HFFc6 (cell line): ENCODE results near the gene NSF. TPM values are rescaled to one million over a fixed set of nuclear protein-coding genes. Genes with fewer than 3 reads are reported as not detected.
A peak's percentile ranks its signal among the peaks of the same experiment; 100 is the strongest.
"Not testable (repeated sequence)": the region's sequence is repeated elsewhere in the genome, so short reads cannot be mapped to it uniquely, and the experiment has no call there.

ENCODE experiments used
- DNase-seq: peaks from one replicate; pipeline ENCODE4 v3.0.0-alpha.2; 2018
- H3K27ac Mint-ChIP-seq: 2 replicates; pipeline ENCODE4 v1.8.0; 2020; ENCODE audit warnings: mild to moderate bottlenecking, mixed read lengths
- H3K27me3 Mint-ChIP-seq: 2 replicates; pipeline ENCODE4 v1.8.0; 2021; ENCODE audit warnings: mild to moderate bottlenecking, moderate library complexity, mixed read lengths; ENCODE audit not compliant: insufficient read depth
- H3K36me3 Mint-ChIP-seq: 2 replicates; pipeline ENCODE4 v1.8.0; 2021; ENCODE audit warnings: low read depth, mixed read lengths
- H3K4me1 Mint-ChIP-seq: 2 replicates; pipeline ENCODE4 v1.8.0; 2020; ENCODE audit warnings: low read depth, mixed read lengths
- H3K4me3 Mint-ChIP-seq: 2 replicates; pipeline ENCODE4 v1.8.0; 2020; ENCODE audit warnings: mild to moderate bottlenecking, moderate library complexity, mixed read lengths
- H3K9me3 Mint-ChIP-seq: 2 replicates; pipeline ENCODE4 v1.8.0; 2020; ENCODE audit warnings: mild to moderate bottlenecking, mixed read lengths
- long read RNA-seq: library from polyadenylated mRNA; unstranded; transcript quantifications from one replicate; pipeline ENCODE4 v2.0.0, GENCODE V29; 2019
- total RNA-seq, 6 experiments: library from RNA; stranded (reverse); fragmentation: NEBNext Ultra II Directional; extraction: Animal tissue kit (Norgen Biotek cat#: 25700); gene quantifications; 2 replicates in 1 of 6; 3 replicates in 5 of 6; pipeline ENCODE4 v1.2.3, GENCODE V29; 2021

Gene NSF
- total RNA-seq: 100 to 1,000 TPM in 5 of 6 experiments, 10 to 100 TPM in 1; 87.7 to 118 (median 113) TPM
- long read RNA-seq, transcript NSF-206 (20 exons, 2,667 nt): minor isoform, 8 of 74 reads
- long read RNA-seq, transcript NSF-201 (21 exons, 3,983 nt): major isoform, 38 of 74 reads
- long read RNA-seq, partial matches to known transcripts: 22 of 74 reads
- long read RNA-seq, other reads (novel, unspliced or antisense): 6 of 74 reads

DNA sequence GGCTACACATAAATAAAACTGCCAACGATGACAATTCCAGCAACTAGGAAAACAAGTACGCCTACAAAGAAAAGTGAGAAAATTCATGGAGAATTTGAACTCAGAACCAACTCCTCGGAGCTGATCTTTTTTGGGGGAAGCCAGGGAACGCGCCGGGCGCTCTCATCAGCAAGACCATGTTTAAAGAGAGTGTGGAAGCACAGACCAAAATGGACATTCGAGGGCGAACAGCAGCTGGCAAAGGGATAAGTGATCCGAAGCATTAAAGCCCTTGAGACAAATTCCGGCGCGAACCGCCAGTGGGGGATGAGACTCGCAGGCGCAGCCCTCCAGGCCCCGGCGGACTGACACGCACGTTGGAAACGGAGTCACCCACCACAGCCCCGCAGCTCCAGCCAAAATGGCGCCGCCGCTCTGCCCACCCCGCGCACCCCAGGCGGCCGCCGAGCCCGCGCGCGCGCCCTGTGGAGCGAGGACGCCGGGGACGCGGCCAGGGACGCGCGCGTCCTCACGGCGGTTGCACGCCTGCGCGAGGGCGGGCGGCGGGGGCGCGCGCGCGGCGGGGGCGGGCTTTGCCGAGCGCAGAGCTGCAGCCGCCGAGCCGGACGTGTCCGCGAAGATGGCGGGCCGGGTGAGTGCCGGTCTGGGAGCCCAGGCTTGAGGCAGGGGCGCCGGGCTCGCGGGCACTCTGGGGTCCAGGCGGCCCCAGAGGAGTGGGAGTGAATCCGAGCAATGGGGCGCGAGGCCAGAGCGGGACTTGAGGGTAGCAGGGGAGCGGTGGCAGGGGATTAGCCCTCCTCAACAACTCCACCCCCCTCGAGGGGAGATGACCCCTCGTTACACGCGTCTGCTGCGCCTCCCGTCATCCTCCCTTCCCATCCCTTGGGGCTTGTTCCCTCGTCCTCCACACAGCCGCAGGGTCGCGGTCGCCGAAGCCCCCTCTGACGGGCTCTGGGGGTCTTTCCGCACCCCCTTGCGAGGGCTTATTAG is at the start of gene NSF:
NSF (plus strand) TSS at position 513 of the 990 bp plus-strand sequence; CDS start at position 620, 107 bp downstream.
- H3K36me3 Mint-ChIP-seq, H3K4me1 Mint-ChIP-seq, H3K9me3 Mint-ChIP-seq, H3K4me3 Mint-ChIP-seq, DNase-seq, H3K27me3 Mint-ChIP-seq, H3K27ac Mint-ChIP-seq: not testable (repeated sequence)

DNA sequence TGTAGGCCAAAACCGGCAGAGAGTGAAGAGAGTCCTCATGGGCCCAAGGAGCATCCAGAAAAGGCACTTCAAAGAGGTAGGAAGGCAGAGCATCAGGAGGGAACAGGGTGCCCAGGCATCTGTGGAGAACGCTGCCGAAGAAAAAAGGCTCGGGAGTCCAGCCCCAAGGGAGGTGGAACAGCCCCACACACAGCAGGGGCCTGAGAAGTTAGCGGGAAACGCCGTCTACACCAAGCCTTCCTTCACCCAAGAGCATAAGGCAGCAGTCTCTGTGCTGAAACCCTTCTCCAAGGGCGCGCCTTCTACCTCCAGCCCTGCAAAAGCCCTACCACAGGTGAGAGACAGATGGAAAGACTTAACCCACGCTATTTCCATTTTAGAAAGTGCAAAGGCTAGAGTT is 41.9 kb upstream of the NSF start:
- not testable (repeated sequence) for H3K4me3 Mint-ChIP-seq, H3K4me1 Mint-ChIP-seq, H3K9me3 Mint-ChIP-seq, H3K36me3 Mint-ChIP-seq, H3K27ac Mint-ChIP-seq, DNase-seq, H3K27me3 Mint-ChIP-seq

DNA sequence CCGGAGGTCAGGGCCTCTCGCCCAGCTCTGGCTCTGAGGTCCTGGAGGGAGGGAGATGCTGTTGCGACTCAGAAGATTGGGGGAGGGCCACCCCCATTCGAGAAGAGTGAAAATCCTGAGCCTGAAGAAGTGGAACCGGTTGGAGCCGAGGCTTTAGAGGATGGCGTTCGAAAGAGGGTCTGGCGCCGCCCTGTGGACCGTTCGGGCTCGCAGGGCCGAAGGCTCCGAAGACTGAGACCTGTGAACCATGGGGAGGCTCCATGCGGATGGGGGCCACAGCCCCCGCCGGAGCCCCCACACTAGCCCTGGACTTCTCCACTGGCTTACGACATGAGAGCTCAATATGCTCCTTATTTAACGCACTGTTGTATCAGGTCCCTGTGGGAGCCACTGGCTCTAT is 31.3 kb upstream of the NSF start:
- H3K27ac Mint-ChIP-seq, H3K36me3 Mint-ChIP-seq, DNase-seq, H3K4me1 Mint-ChIP-seq, H3K27me3 Mint-ChIP-seq, H3K4me3 Mint-ChIP-seq, H3K9me3 Mint-ChIP-seq: not testable (repeated sequence)

DNA sequence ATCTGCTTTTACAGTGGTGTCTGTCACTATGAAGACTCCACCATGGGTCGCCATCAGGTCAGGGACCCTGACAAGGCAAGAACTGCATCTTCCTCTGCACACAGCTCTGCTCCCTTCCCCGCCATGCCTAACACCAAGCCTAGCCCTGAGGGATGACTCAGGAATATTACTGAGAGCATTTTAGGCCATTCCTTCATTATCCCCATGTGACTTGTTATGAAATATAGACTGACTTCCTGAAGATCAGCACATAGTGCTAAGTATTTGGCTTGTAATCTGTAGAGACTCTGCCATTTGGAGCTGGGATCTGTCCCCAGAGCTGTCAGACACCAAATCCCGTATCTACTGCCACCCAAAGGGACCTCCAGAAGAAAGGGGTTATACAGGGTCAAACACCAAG is 30.4 kb upstream of the NSF start:
- not testable (repeated sequence) for H3K36me3 Mint-ChIP-seq, H3K27ac Mint-ChIP-seq, H3K27me3 Mint-ChIP-seq, H3K4me1 Mint-ChIP-seq, DNase-seq, H3K9me3 Mint-ChIP-seq, H3K4me3 Mint-ChIP-seq

DNA sequence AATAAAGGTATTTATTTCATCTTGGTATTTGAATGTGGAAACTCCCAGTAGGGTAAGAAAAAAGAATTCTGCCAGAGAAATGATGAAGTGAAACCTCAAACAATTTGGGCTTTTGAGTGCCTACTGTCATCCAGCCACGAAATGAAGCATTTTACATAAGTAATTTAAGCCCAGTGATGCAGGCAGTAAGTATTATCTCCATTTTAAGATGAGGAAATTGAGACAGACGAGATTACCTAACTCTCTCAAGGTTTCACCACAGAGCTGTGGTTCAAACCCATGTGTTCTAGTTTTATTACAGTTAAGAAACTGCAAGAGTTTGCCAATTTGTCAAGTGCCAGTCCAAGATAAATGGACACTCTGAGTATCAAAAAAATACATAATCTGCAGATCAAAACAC is 24.2 kb upstream of the NSF start:
- not testable (repeated sequence) for H3K4me1 Mint-ChIP-seq, H3K9me3 Mint-ChIP-seq, H3K27ac Mint-ChIP-seq, H3K36me3 Mint-ChIP-seq, H3K4me3 Mint-ChIP-seq, DNase-seq, H3K27me3 Mint-ChIP-seq

DNA sequence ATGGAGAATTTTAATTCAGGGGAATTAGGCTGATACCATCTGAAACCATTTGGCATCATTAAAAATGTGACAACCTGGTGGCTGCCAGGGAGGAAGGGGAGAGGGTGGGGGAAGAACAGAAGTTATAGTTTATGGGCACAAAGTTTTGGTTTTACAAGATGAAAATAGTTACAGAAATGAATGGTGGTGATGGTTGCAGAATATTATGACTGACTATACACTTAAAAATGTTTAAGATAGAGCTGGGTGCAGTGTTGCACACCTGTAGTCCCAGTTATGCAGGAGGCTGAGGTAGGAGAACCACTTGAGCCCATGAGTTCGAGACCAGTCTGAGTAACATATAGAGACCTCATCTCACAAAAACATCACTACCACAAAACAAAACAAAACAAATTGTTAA is 23.5 kb upstream of the NSF start:
- H3K36me3 Mint-ChIP-seq, H3K27ac Mint-ChIP-seq, H3K9me3 Mint-ChIP-seq, H3K4me1 Mint-ChIP-seq, H3K27me3 Mint-ChIP-seq, DNase-seq, H3K4me3 Mint-ChIP-seq: not testable (repeated sequence)

DNA sequence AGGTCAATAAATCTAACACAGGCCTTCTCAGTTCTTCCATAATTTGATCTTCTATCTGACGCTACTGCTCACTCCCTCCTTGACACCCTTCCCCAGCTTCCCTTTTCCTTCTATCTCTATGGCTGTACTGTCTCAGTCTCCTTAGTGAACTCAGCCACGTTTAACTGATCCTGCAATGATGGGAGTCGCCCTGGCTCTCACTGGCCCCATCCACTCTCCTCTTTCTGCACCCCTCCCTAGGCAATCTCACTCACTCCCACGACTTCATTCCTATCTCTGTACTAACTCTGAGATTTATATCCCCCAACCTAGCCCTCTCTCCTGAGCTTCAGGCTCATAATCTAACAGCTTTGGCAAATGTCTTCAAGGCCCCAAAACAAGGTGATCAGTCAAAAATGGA is 18.7 kb upstream of the NSF start:
- not testable (repeated sequence) for H3K27ac Mint-ChIP-seq, DNase-seq, H3K9me3 Mint-ChIP-seq, H3K36me3 Mint-ChIP-seq, H3K4me3 Mint-ChIP-seq, H3K4me1 Mint-ChIP-seq, H3K27me3 Mint-ChIP-seq

DNA sequence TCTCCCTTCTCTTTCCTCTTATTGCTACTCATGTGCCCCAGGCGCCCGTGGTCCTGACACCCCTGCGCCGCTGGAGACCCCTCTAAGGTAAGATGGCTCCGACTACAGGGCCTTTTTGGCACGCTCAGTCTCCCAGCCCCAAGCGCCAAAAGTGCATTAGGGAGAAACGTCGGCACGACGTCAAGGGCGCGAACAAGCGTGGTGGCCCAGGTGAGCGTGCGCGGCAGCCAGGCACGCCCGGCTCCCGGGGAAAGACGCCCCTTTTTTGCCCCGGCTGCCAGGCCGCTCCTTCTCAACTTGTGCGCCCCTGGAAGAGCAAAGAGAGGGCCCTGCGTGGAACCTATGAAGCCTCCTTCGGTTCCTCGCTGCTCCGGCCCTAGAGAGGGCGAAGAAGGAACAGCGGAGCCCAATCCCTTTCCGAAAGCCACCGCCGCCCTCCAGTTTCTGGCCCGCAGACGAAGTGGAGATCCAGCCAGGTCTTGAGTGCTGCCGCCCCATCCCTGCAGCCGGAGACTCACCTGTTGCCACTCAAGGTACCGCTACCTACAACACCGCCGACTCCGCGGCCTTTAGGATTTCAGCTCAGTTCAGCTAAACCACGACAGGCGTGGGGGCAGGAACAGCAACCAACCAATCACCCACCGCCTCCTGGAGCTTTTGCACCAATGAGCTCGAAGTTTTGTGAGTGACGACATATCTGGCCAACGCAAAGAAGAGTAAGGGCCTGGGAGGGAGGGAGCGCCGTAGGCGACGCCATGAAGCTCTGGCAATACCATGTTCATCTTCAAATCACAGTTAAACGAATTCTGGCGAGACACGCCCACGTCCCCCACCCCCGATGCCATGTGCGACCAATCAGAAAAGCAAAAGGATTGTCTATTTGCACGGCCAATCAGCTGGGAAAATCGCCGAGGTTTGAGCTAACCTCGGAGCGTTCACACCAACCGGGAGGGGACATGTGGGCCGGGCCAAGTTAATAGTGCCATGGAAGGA is 11.1 kb upstream of the NSF start, which contains the start of gene ARL17A:
ARL17A (minus strand) TSS at position 609 of the 993 bp plus-strand sequence. CDS start 3,369 bp downstream, outside the sequence.
- not testable (repeated sequence) for H3K9me3 Mint-ChIP-seq, H3K4me3 Mint-ChIP-seq, H3K36me3 Mint-ChIP-seq

DNA sequence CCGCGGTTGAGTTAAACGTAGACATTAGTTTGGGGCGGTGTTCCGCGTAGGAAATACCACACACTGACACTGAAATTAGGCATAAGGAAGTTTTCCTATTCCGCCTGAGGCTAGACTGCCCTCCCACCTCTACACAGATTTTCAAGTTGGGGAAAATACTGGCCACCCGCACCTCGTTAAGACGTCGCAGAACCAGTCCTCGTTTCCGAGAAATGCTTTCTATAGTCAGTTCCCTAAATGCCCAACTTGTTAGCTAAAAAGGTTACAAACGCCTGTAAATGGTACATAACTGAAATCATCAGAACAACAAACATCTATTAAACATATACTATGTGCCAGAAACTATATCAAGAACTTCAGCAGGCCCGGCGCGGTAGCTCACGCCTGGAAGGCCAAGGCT is 10.4 kb upstream of the NSF start:
- H3K36me3 Mint-ChIP-seq, H3K27ac Mint-ChIP-seq, H3K4me1 Mint-ChIP-seq, H3K9me3 Mint-ChIP-seq, H3K27me3 Mint-ChIP-seq, DNase-seq, H3K4me3 Mint-ChIP-seq: not testable (repeated sequence)

More for the DNA sequence above, 11.1 kb upstream of the NSF start, which contains the start of gene ARL17A:
- H3K27ac Mint-ChIP-seq, H3K4me1 Mint-ChIP-seq, H3K27me3 Mint-ChIP-seq: not testable (repeated sequence)
- DNase-seq: peak; percentile 90

DNA sequence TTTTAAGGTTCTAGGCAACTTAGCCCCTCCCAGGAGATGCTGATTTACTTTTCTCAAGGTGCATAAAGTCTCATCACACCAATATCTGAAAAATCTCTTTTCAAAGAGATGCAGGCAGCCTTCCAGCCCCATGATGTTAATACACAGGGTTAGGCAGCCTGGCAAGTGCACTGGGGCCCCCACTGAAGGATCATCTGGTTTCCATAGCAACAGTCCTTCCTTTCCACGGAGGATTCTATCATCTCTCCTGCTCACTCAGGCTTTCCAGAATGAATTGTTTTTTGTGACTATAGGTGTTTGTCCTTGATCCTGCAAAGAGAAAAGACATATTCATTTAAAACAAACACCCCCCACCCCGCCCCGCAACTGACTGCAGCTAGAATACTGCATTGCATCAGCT is 5.0 kb upstream of the NSF start:
- not testable (repeated sequence) for H3K4me1 Mint-ChIP-seq, H3K9me3 Mint-ChIP-seq, H3K4me3 Mint-ChIP-seq, H3K36me3 Mint-ChIP-seq, DNase-seq, H3K27ac Mint-ChIP-seq, H3K27me3 Mint-ChIP-seq

DNA sequence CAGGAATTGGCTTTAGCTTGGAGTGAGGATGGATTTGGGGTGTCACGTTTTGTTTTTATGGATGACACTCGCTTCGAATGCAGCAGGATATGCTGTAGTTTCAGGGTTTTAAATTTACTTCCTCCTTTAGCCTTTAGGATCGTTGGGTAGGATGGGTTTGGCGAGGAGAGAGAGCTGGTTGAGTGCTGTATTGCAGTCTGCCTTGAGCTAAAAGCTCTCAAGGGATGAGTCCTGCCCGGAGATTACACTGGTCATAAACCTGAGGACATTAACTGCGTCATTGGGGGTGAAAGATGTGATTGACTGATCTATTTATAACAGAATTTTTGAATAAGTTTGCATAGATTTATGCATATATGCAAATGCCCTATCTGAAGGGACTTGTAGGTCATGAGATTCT is 863 bp downstream of the NSF start:
- not testable (repeated sequence) for DNase-seq, H3K9me3 Mint-ChIP-seq, H3K27ac Mint-ChIP-seq, H3K4me3 Mint-ChIP-seq, H3K4me1 Mint-ChIP-seq, H3K27me3 Mint-ChIP-seq, H3K36me3 Mint-ChIP-seq

DNA sequence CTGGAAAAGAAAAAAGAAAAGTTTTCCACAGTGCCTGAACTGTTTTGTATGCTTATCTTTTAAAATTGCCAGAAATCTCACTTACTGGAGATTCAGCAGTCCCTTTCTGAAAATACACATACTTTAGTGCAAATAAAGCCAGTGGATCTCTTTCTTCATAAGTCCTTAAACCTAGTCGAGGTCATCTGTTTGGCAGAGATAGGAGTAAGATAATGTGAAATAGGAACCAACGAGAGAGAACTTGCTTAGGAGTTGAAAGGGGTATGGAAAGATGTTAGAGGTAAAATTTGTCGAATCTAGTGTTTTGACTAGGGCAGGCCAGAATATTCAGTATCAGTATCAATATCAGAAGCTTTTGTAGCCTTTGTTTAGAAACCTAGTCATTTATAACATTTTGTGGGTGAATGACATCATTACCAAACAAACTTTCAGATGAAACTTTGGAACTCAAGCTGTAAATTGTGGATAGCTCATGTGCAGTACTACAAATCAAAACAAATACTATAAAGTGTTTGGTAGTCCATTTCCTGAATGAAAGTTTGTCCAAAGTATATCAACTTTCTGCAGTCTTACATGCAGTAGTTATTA is 8.0 kb downstream of the NSF start:
- not testable (repeated sequence) for H3K4me3 Mint-ChIP-seq, H3K9me3 Mint-ChIP-seq, H3K27me3 Mint-ChIP-seq, DNase-seq, H3K27ac Mint-ChIP-seq, H3K36me3 Mint-ChIP-seq, H3K4me1 Mint-ChIP-seq

DNA sequence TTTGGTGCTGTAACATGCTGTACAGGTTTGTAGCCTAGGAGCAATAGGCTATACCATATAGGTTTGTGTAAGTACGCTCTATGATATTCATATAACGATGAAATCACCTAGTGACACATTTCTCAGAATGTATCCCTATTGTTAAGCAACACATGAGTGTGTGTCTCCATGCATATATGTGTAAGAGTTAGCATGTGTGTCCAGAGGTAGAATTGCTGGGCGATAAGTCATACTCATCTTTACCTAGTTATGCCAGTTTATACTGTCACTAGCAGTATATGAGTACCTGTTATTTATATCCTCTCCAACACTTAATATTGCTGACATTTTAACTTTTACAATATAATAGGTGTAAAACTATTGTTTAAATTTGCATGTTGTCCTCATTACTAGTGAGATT is 10.3 kb downstream of the NSF start:
- H3K36me3 Mint-ChIP-seq, H3K27ac Mint-ChIP-seq, H3K9me3 Mint-ChIP-seq, H3K27me3 Mint-ChIP-seq, H3K4me1 Mint-ChIP-seq, H3K4me3 Mint-ChIP-seq, DNase-seq: not testable (repeated sequence)
